NCI-H2227 (cell line): ENCODE results near the gene SRPK2.
A peak's percentile ranks its signal among the peaks of the same experiment; 100 is the strongest.
"Not testable (repeated sequence)": the region's sequence is repeated elsewhere in the genome, so short reads cannot be mapped to it uniquely, and the experiment has no call there.

Source experiments
- DNase-seq: peaks from one replicate; lab custom pipeline; 2025; ENCODE audit not compliant: unreplicated experiment; lab: John Stamatoyannopoulos, UW

Gene SRPK2

GRCh38 chr7:105304040-105304895, 84.5 kb downstream of the SRPK2 start:
- no peak for DNase-seq

- not testable (repeated sequence) for DNase-seq
Measured at GRCh38 chr7:105300587-105300986, 88.1 kb downstream of the SRPK2 start.

GRCh38 chr7:105298439-105298894, 90.3 kb downstream of the SRPK2 start:
- no peak for DNase-seq

GRCh38 chr7:105297985-105298384, 90.7 kb downstream of the SRPK2 start:
- DNase-seq, result no peak

GRCh38 chr7:105297309-105297708, 91.4 kb downstream of the SRPK2 start:
- no peak for DNase-seq

- DNase-seq, result no peak
Measured at GRCh38 chr7:105296491-105296890, 92.2 kb downstream of the SRPK2 start.

- DNase-seq, result no peak
Measured at GRCh38 chr7:105295596-105296352, 92.9 kb downstream of the SRPK2 start.

GRCh38 chr7:105294482-105294881, 94.2 kb downstream of the SRPK2 start:
- not testable (repeated sequence) for DNase-seq

GRCh38 chr7:105289704-105290103, 99.0 kb downstream of the SRPK2 start:
- no peak for DNase-seq

- DNase-seq, result no peak
Measured at GRCh38 chr7:105286441-105286840, 102.3 kb downstream of the SRPK2 start.

- DNase-seq, result no peak
Measured at GRCh38 chr7:105285118-105285874, 103.4 kb downstream of the SRPK2 start.

- no peak for DNase-seq
Measured at GRCh38 chr7:105284014-105284413, 104.7 kb downstream of the SRPK2 start.

- no peak for DNase-seq
Measured at GRCh38 chr7:105281966-105282365, 106.8 kb downstream of the SRPK2 start.

GRCh38 chr7:105279688-105280007, 109.1 kb downstream of the SRPK2 start:
- DNase-seq, result no peak

GRCh38 chr7:105278973-105279687, 109.6 kb downstream of the SRPK2 start:
- DNase-seq, result no peak

- no peak for DNase-seq
Measured at GRCh38 chr7:105278565-105278964, 110.2 kb downstream of the SRPK2 start.

- DNase-seq, result no peak
Measured at GRCh38 chr7:105277341-105277740, 111.4 kb downstream of the SRPK2 start.

- DNase-seq, result no peak
Measured at GRCh38 chr7:105270117-105270516, 118.6 kb downstream of the SRPK2 start.

GRCh38 chr7:105269397-105269796, 119.3 kb downstream of the SRPK2 start:
- no peak for DNase-seq

- DNase-seq, result peak; percentile 39
Measured at GRCh38 chr7:105268511-105269392, 120.0 kb downstream of the SRPK2 start.
